Stomach (tissue), 4 donors: ENCODE data around the gene SPDEF.

Experiments used
- CTCF ChIP-seq, 7 experiments: fragments of 450-650 bp in 4 of 7; fragments of 200-600 bp in 3 of 7; sonication (generic) in 3 of 7; IDR thresholded peaks; one replicate each; pipeline ENCODE4 v1.5.1; 2016 to 2019; ENCODE audit warnings: antibody characterized with exemption in 7 of 7, control low read depth in 2 of 7, mild to moderate bottlenecking in 1 of 7
- EP300 ChIP-seq: sonication (generic); formaldehyde crosslinking; IDR thresholded peaks from one replicate; pipeline ENCODE4 v1.6.1; 2017; ENCODE audit warnings: antibody characterized with exemption
- POLR2A ChIP-seq, 4 donors: fragments of 450-650 bp; IDR thresholded peaks; one replicate each; pipeline ENCODE4 v1.6.1; 2016; ENCODE audit warnings: antibody characterized with exemption in 4 of 4, control low read depth in 2 of 4, mild to moderate bottlenecking in 1 of 4, moderate library complexity in 1 of 4

DNA sequence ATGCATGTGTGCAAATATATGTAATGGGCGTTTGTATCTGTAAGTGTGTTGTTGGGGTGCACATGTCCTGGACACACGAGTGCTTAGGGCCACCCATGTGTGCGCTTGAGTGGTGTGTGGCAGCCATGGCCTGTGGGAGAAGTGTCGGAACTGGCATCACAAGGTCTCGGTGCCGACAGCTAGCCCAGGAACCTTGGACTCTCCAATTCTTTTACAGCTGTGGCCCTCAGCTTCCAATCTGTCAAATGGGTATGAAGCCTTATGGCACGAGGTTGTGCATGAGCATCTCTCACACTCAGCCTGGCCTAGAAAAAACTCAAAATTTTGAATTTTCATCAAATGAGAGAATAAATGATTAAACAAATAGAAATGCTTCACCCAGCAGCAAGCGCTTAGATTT is 42.0 kb downstream of the SPDEF start:
- no peak for TF ChIP-seq EP300
- TF ChIP-seq CTCF (IDR thresholded peaks at IDR 0.05): no peak
- no peak for TF ChIP-seq POLR2A (IDR thresholded peaks at IDR 0.05)
